B cell (primary cell): ENCODE results near the gene UFSP2. TPM values are rescaled to one million over a fixed set of nuclear protein-coding genes. Genes with fewer than 3 reads are reported as not detected.

Source experiments
- ATAC-seq: fragments of 200-7000 bp; cut with Tn5 transposase; one replicate; pipeline ENCODE4 v1.10.0; 2021; ENCODE audit warnings: low read depth, mild to moderate bottlenecking, moderate number of reproducible peaks, moderate library complexity
- CTCF ChIA-PET: fragments of 350-600 bp; sonication (Branson Sonifier 250); formaldehyde crosslinking; loops from one replicate; lab custom pipeline; 2021; ENCODE audit warnings: antibody characterized with exemption, inconsistent platforms; lab: Charles Lee
- POLR2A ChIA-PET: fragments of 350-600 bp; sonication (Branson Sonifier 250); formaldehyde crosslinking; loops from one replicate; lab custom pipeline; 2021; ENCODE audit warnings: antibody characterized with exemption; lab: Charles Lee
- DNase-seq: peaks from one replicate; pipeline ENCODE4 v3.0.0; 2013
- H2AFZ ChIP-seq: 2 replicates; pipeline ENCODE4 v1.6.1; 2012; ENCODE audit warnings: mild to moderate bottlenecking, low read depth, low read length; ENCODE audit not compliant: insufficient read depth, poor library complexity, severe bottlenecking
- H3K27ac ChIP-seq, 2 donors: 1 replicate in 1 of 2; 2 replicates in 1 of 2; pipeline ENCODE4 v1.5.1; 2012 to 2013; ENCODE audit warnings: low read length in 2 of 2, mild to moderate bottlenecking in 2 of 2, moderate library complexity in 1 of 2
- H3K27me3 ChIP-seq, 4 experiments: fragments of 200-600 bp in 1 of 4; sonication (generic) in 1 of 4; replicated peaks in 1 of 4; 1 replicate in 2 of 4; 2 replicates in 2 of 4; pipeline versions ENCODE4 v1.6.1 to v1.7.0; 2013 to 2016; ENCODE audit warnings: low read length in 3 of 4, mild to moderate bottlenecking in 2 of 4, mixed read lengths in 1 of 4, moderate library complexity in 1 of 4; ENCODE audit not compliant: insufficient read depth in 4 of 4, control insufficient read depth in 3 of 4; ENCODE audit errors: control extremely low read depth in 1 of 4
- H3K36me3 ChIP-seq, 2 experiments: replicated peaks in 1 of 2; 1 replicate in 1 of 2; 2 replicates in 1 of 2; pipeline versions ENCODE4 v1.6.1 to v1.7.1; 2013; ENCODE audit warnings: low read length in 1 of 2; ENCODE audit not compliant: insufficient read depth in 2 of 2, control insufficient read depth in 1 of 2; ENCODE audit errors: control extremely low read depth in 1 of 2, extremely low read depth in 1 of 2
- H3K4me1 ChIP-seq, 2 donors: fragments of 200-600 bp in 1 of 2; sonication (generic) in 1 of 2; 1 replicate in 1 of 2; 2 replicates in 1 of 2; pipeline versions ENCODE4 v1.5.1 to v1.6.1; 2013 to 2017; ENCODE audit warnings: low read length in 2 of 2; ENCODE audit not compliant: control insufficient read depth in 2 of 2, insufficient read depth in 2 of 2
- H3K4me2 ChIP-seq: replicated peaks from 2 replicates; pipeline ENCODE3; 2012; ENCODE audit warnings: mild to moderate bottlenecking, low read depth, low read length; ENCODE audit not compliant: poor library complexity, severe bottlenecking
- H3K4me3 ChIP-seq, 5 experiments: fragments of 200-600 bp in 1 of 5; sonication (generic) in 1 of 5; 1 replicate in 3 of 5; 2 replicates in 2 of 5; pipeline versions ENCODE4 v1.5.1 to v1.7.0; 2011 to 2016; ENCODE audit warnings: low read length in 4 of 5, mild to moderate bottlenecking in 4 of 5, low read depth in 2 of 5, control low read depth in 1 of 5, moderate library complexity in 1 of 5; ENCODE audit not compliant: insufficient read depth in 1 of 5; ENCODE audit errors: control extremely low read depth in 1 of 5, extremely low read depth in 1 of 5
- H3K79me2 ChIP-seq: fragments of 200-600 bp; sonication (generic); one replicate; pipeline ENCODE4 v1.6.0; 2016; ENCODE audit warnings: low read length; ENCODE audit not compliant: control insufficient read depth, insufficient read depth
- H3K9ac ChIP-seq: fragments of 200-600 bp; sonication (generic); 2 replicates; pipeline ENCODE4 v1.6.1; 2017; ENCODE audit warnings: mild to moderate bottlenecking, low read length, moderate library complexity
- H3K9me3 ChIP-seq, 3 donors: one replicate each; pipeline versions ENCODE4 v1.6.1 to v1.7.1; 2013; ENCODE audit warnings: low read length in 2 of 3; ENCODE audit not compliant: control insufficient read depth in 2 of 3, insufficient read depth in 1 of 3; ENCODE audit errors: control extremely low read depth in 1 of 3
- H4K20me1 ChIP-seq: 2 replicates; pipeline ENCODE4 v1.6.0; 2012; ENCODE audit warnings: mild to moderate bottlenecking, low read length; ENCODE audit not compliant: insufficient read depth, control insufficient read depth, poor library complexity, severe bottlenecking
- H3K27ac Mint-ChIP-seq: one replicate; pipeline ENCODE4 v1.8.0; 2021; ENCODE audit warnings: mixed read lengths
- H3K27me3 Mint-ChIP-seq: one replicate; pipeline ENCODE4 v1.8.0; 2021; ENCODE audit warnings: mixed read lengths
- H3K4me1 Mint-ChIP-seq: one replicate; pipeline ENCODE4 v1.8.0; 2021; ENCODE audit warnings: mixed read lengths
- H3K4me3 Mint-ChIP-seq: one replicate; pipeline ENCODE4 v1.8.0; 2021; ENCODE audit warnings: mixed read lengths
- H3K9me3 Mint-ChIP-seq: one replicate; pipeline ENCODE4 v1.8.0; 2022; ENCODE audit warnings: mixed read lengths; ENCODE audit not compliant: insufficient read depth
- CTCF ChIP-seq: fragments of 200-600 bp; IDR thresholded peaks from one replicate; pipeline ENCODE4 v1.8.0; 2022; ENCODE audit warnings: antibody characterized with exemption, mild to moderate bottlenecking
- EZH2 ChIP-seq: IDR thresholded peaks from 2 replicates; pipeline ENCODE4 v1.6.1; 2012; ENCODE audit warnings: borderline replicate concordance, low read depth, mild to moderate bottlenecking, moderate library complexity, low read length; ENCODE audit not compliant: insufficient read depth, poor library complexity, severe bottlenecking
- whole genome bisulfite sequencing: methylation state at CpG from one replicate; pipeline ENCODE4 v1.1.5; 2013; ENCODE audit warnings: missing lambda C conversion rate; ENCODE audit not compliant: insufficient coverage; 5-methylcytosine and 5-hydroxymethylcytosine counted together
- intact Hi-C: fragments of 100-400 bp; cut with micrococcal nuclease; formaldehyde crosslinking; loops from one replicate; pipeline ENCODE4 v1.10.0; 2022
- polyA plus RNA-seq: library from polyadenylated mRNA; depleted of rRNA; stranded (reverse); fragments of >200 nt; gene quantifications from 2 replicates; pipeline ENCODE4 v1.2.3, GENCODE V29; 2012
- total RNA-seq, 2 donors: library from RNA; stranded (reverse); fragments of 120-200 nt in 1 of 2; gene quantifications; 1 replicate in 1 of 2; 2 replicates in 1 of 2; pipeline versions ENCODE4 v1.2.3 to v1.2.4, GENCODE V29; 2013 to 2022

The UFSP2 gene
- total and polyA plus RNA-seq, 2 donors (not counting 1 experiment from before 2014, with no cell fraction given) = 9.5 to 20.6 TPM

- ChIA-PET CTCF (no interaction called here), POLR2A (no interaction called here)
- Histone ChIP-seq H2AFZ (no peak overlapping the region), H3K4me3 (no peak overlapping the region), H3K27ac (no peak overlapping the region), H3K4me1 (no peaks in the 10 kb centered on the region), H3K27me3 (peaks cover 0 to 12% (median 4%) of the 10 kb centered on the region in 4 experiments), H3K4me2 (no peak overlapping the region), H4K20me1 (no peaks in the 10 kb centered on the region), H3K9me3 (no peaks in the 10 kb centered on the region), H3K36me3 (no peaks in the 10 kb centered on the region), H3K9ac (no peak overlapping the region), H3K79me2 (no peaks in the 10 kb centered on the region)
- Mint-ChIP-seq H3K27me3 (peaks cover 10% of the 10 kb centered on the region), H3K9me3 (no peaks in the 10 kb centered on the region), H3K4me1 (no peaks in the 10 kb centered on the region), H3K27ac (no peak overlapping the region), H3K4me3 (no peak overlapping the region)
- TF ChIP-seq EZH2 (no peak), CTCF (no peak)
- ATAC-seq (no peak), DNase-seq (no peak)
- intact Hi-C loops = no loop called here
- WGBS = no CpG with 5 or more reads among the region's 2 CpGs
Observed at GRCh38 chr4:185441479-185441878, 15.7 kb upstream of the UFSP2 start.

- Histone ChIP-seq H4K20me1 (no peaks in the 10 kb centered on the region), H3K4me3 (no peak overlapping the region), H3K79me2 (no peaks in the 10 kb centered on the region), H3K4me2 (no peak overlapping the region), H3K27ac (no peak overlapping the region), H3K9ac (no peak overlapping the region), H3K9me3 (no peaks in the 10 kb centered on the region), H3K4me1 (no peaks in the 10 kb centered on the region), H3K36me3 (no peaks in the 10 kb centered on the region), H3K27me3 (peaks cover 0 to 8% (median 4%) of the 10 kb centered on the region in 4 experiments), H2AFZ (no peak overlapping the region)
- Mint-ChIP-seq H3K4me1 (no peaks in the 10 kb centered on the region), H3K4me3 (no peak overlapping the region), H3K27ac (no peak overlapping the region), H3K27me3 (peaks cover 9% of the 10 kb centered on the region), H3K9me3 (no peaks in the 10 kb centered on the region)
- POLR2A ChIA-PET = no interaction called here
- ATAC-seq = no peak
- no peak for DNase-seq
- intact Hi-C loops = loop anchor here (2.0 kb wide), 1 partner anchor 19 kb away; no protein-coding TSS in a partner anchor
- CTCF ChIA-PET = no interaction called here
- no peak for TF ChIP-seq EZH2
- no peak for TF ChIP-seq CTCF
Observed at GRCh38 chr4:185437809-185438208, 12.0 kb upstream of the UFSP2 start.
